Activated CD4-positive, alpha-beta T cell treated with anti-CD3 and anti-CD28 coated beads, Interleukin-2, amount 50 U/mL, for 1 hour (primary cell): ENCODE data around the gene LMTK2.
"Not testable (repeated sequence)": the region's sequence is repeated elsewhere in the genome, so short reads cannot be mapped to it uniquely, and the experiment has no call there.

Experiments
- DNase-seq: peaks from one replicate; pipeline ENCODE4 v3.0.0-alpha.2; 2020

LMTK2 gene

DNA sequence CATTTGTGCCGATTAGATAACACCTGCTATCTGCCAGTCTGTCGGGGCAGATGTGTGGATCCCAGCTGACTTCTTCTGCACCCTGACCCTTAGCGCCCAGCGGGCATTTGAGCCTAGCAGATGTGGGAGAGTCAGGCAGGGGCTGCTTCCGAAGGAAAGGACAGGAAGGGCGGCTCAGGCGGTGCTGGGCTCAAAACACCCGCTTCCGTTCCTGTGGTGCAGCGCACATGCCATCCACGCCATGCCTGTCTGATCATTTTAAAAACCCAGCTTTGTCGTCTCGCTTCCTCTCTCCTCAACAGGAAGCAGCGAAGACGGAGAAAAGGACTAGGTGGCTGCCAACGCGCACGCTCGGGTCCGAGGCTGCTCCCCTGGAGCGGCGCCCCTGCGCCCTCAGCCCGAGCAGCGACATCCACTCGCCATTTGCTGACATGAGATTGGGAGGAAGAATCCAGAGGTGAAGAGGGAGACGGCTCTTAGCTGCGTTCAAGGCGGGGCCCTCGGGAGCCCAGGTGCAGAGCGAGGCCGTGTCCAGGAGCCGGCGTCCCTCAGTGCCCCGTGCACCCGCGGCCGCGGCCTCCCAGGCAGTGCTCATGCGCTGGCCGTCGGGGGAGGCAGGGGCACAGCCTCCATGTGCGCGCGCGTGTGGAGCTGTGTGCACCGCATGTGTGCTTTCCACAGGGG is 98.6 kb downstream of the LMTK2 start:
- no peak for DNase-seq

DNA sequence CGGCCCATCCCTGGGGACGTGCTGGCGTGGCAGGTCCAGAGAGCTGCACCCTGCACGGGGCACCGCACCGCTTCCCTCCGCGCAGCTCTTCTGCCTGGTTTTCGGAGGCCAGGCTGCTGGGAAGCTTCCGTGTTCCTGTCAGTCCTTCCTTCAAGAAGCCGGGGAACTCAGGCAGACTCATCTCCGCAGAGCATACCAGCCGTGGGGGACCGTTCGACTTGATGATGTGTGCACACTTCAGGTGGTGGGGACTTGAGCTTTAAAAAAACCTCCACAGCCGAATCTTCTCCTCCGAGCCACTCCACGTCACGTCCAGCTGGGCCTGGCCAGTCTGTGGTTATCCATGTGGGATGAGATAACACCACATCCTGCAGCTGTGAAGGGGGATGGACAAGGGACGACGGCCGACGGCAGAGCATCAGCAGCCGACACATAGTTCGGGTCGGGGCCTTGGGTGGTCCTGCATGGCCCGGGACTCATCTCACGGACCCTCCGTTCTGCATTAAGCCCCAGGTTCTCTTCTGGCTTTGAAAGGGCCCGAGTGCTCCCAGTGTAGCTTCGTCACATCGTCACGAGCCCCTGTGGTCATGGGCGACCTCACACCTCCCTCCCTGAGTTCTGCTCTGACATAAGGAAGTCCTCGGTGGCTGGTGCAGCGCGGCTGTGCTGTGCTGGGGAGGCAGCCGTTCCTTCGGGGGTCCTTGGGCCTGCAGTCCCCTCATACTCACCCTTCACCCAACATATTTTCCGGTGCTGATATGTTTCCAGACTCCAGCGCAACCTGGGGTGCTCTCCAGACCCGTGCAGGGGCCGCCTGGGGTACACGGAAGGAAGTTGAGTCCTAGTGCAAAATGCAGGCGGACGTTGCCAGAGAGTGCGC is 100.0 kb downstream of the LMTK2 start:
- no peak for DNase-seq

DNA sequence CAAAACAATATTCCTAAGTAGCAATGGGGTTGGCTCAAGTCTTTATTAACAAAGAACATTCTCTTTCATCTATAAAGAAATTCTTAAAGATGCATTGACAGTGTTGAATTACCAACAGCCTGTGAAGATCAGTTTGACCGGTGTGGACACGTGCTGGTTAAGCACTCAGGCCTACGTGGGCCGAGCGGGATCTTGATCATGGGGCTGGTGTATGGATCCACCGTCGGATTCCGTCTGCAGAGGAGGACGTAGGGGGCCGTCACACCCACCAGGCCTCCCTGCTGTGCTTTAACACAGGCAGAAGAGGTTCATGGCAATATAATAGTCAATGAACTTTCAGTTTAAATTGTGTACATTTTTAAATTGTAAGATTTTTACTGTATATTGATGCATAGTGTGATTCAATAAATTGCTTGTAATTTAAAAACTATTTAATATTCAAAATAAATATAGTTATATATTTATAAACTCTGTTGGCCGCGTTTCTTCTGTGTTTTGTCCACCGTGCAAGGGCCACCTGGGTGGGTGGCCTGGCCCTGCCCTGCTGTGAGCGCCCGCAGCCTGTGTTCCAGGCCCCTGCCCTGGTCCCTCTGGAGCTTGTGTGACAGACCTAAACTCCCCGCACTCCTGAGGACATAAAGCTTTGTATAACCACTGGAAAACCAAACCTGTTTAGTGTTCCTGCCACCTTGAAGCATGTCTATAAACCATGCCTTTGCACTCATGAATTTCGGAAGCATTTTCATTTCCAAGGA is 102.7 kb downstream of the LMTK2 start:
- no peak for DNase-seq

DNA sequence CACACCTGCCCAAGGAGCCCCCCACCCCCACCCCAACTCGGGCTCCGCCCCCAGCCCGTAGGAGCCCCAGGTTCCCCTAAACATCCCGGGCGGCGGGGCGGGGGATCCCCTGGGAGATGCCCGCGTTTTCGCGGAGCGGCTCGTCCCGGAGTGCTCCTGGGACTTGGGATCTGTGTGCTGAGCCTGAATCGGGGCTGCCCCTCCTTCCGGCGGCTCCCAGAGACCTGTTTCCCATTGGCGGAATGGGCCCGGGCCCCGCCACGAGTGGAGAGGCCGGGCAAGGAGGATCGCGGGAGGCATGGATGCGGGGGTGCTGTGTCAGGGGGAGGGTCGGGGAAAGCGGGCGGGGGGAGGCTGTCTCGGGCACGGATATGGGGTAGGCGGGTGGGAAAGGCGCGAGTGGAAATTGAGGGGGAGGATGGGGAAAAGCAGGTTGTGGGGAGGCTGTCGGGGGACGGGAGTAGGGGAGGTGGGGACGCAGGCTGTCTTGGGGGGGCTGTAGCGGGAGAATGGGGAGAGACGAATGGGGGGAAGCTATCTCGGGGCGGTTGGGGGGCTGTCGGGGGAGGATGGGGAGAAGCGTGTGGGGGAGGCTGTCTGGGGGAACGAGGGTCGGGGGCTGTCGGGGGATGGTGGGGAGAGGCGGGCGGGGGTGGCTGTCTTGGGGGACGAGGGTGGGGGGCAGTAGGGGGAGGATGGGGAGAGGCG is 104.0 kb downstream of the LMTK2 start:
- no peak for DNase-seq

DNA sequence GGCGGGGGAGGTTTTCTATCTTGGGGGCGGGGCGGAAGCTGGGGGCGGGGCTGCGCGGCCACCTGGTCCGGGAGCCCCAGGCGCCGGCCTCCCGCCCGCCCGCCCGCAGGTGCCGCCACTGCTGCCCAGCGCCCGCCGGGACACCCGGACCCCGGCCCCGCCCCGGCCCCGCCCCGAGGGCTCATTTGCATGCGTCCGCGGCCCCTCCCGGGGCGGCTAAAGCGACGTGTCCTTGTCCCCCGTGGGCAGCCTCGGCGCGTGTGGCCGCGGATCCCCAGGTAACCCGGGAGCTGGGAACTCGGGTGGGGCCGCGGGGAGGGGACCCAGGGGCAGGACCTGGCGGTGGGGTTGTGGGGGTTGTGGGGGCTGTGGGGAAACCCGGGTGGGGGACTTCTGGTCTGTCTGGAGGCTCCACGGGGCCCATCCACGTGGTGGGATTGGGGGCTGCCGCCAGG is 104.6 kb downstream of the LMTK2 start, which contains the start of gene BHLHA15:
BHLHA15 (plus strand) TSS at position 219 of the 455 bp plus-strand sequence. CDS start 871 bp downstream, outside the sequence.
- DNase-seq, result peak; percentile 16

DNA sequence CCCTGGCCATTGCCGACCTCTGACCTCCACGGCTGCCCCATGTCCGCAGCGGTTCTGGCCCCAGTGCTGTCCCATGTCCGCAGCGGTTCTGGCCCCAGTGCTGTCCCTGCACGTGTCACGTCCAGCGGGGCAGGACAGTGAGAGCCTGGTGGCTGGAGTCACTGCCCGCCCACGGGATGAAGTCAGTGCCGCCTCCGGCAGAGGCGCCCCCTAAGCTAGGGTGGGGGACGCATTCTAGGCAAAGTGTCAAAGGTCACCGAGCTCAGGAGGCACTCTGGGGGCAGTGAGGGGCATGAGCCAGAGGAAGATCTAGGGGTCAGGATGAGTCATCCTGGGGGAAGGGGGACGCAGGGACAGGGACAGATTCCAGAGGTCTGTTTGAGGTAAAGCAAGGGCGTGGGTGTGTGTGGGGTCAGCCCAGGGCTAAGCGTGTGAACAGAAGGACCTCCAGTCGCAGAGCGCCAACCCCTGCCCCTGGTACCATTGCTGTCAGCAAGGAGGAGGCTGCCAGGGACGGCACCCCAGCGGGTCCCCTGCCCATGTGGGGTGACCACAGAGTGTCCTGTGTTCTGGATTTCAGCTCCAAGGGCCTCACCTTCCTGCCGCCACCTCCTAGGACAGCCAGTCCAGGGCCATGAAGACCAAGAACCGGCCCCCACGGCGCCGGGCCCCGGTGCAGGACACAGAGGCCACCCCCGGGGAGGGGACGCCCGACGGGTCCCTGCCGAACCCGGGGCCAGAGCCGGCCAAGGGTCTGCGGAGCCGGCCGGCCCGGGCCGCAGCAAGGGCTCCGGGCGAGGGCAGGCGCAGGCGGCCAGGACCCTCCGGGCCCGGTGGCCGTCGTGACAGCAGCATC is 105.2 kb downstream of the LMTK2 start:
- no peak for DNase-seq

DNA sequence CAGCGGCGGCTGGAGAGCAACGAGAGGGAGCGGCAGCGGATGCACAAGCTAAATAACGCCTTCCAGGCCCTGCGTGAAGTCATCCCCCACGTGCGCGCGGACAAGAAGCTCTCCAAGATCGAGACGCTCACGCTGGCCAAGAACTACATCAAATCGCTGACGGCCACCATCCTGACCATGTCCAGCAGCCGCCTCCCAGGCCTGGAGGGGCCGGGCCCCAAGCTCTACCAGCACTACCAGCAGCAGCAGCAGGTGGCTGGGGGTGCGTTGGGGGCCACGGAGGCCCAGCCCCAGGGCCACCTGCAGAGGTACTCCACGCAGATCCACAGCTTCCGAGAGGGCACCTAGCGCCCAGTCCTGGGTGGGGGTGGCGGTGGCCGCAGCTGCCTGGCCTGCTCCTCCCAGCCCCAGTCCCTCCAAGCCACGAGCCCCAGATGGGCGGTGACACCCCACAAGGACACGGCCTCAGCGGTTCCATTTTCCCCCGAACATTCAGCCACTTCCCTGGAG is 105.9 kb downstream of the LMTK2 start:
- no peak for DNase-seq

DNA sequence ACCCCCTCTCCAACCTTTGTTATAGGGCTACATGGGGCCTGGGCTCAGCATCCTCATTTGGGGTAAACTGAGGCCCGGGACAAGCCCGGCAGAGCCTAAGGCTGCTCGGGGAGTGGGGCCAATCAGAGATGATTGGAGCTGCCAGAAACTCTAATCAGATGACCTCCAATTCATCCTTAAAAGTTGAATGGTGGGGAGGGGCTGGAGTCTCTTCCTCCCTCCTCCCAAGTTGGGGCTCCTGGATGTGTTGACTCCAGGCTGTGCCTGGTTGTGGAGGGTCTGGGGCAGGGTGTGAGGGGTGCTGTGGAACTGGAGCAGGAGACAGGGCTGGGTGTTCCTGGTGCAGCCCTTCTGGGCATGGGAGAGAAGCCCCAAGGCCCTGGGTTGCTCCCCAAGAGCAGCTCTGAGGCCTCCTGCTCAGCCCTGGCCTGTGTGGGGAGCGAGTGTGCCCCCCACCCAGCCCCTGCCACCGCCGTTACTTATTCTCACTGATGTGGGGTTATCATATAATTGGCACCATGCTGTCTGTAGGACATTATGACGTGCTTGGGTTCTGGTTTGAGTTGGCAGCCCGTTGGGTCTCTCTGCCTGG is 106.7 kb downstream of the LMTK2 start:
- DNase-seq, result no peak

DNA sequence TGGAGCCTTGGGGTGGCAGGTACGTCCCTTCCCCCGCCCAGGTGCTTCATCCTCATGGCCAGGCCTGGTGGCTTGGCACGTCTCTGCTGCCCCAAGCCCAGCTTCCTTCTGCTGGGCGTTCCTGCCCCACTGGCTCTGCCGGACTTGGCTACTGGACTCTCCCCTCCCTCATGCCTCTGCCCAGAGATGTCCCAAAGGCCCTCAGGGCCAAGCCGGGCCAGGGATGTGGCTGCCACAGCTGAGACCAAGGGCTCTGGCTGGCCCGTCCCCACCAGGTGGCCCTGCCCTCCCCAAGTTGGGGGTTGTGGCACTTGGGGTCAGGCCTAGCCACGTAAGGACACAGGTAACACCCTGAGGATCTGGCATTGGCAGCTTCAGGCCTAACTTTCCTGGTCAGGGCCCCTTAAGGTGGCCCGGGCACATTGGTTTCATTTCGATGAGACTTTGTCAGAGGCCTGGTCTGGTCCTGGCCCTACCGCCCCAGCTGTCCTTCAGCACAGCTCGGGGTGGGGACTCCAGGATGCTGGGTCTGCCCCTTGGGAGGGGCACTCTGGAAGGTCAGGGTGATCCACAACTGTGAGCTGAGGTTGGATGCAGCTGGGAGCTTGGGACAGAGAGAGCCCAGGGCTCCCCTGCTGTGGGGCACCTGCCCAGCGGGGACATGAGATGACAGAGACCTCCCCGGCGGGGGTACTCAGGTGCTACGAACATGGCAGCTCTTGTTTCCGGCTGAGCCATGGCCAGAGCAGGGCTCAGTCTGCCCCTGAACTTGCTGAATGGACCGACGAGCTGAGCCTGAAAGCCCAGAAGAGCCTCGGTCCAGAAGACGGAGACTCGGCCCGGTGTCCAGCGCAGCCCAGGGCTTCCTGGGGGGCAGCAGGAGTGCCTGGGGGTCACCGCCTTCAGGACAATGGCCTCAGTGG is 107.5 kb downstream of the LMTK2 start:
- DNase-seq, result no peak

DNA sequence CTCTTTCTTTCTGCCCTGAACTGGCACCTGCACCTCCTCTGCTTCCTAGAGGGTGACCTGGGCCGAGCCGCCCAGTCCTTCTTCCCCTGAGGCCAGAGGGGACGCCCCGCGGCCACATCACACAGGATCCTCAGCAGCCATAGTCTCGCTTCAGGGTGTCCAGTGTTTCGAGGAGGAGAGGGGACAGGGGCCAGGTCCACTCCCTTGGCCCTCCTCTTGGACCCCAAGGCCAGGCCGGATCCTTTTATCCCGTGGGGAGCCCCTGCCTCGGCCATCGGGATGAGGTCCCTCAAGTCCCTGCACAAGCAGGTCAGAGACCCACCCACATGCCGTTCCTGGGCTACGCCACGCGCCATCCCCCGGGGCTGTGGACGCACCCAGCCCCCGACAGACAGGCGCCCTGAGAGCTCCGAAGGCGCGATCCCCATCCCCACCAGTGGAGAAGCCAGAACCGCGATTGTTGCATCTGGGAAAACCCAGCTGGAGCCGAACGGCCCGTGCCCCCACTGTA is 108.2 kb downstream of the LMTK2 start:
- DNase-seq, result no peak

DNA sequence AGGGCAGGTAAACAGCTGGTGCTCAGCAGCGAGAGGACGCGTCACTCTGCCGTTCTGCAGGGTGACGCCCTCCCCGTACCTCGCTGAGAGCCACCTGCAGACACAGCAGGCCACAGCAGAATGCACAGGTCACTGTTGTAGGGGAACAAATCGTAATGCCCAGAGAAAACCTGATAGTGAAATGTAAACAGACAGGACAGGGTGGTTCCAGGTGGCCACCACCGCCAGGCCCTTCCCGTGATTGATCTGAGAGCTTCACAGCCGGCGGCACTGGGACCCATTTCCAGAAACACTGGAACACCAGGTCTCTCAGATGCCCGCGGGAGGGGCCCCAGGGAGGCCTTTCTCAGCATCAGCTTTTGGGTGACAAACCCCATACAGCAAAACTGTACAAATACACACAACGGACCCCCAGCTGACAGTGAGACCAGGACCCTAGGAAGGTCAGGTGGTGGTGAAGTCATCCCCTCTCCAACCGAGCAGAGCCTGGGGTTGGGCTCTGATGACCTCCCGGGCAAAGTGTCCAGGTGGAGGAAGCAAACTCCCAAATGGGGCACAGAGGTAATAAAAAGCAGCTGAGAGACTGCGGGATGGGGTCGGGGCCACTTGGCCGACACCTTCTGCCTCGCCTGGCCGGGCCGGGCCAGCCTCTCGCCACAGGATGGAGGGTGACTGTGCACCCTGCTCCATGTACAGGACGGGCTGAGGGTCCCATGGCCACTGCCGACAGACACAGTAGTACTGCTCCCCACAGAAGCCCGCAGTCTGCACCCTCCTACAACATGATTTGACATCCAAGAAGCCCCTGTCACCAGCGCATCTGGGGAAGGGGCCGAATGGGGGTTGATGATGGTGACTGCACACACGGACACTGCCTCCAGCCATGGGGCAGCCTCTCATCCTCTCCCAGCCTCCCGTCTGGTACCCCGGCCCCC is 109.2 kb downstream of the LMTK2 start:
- no peak for DNase-seq

DNA sequence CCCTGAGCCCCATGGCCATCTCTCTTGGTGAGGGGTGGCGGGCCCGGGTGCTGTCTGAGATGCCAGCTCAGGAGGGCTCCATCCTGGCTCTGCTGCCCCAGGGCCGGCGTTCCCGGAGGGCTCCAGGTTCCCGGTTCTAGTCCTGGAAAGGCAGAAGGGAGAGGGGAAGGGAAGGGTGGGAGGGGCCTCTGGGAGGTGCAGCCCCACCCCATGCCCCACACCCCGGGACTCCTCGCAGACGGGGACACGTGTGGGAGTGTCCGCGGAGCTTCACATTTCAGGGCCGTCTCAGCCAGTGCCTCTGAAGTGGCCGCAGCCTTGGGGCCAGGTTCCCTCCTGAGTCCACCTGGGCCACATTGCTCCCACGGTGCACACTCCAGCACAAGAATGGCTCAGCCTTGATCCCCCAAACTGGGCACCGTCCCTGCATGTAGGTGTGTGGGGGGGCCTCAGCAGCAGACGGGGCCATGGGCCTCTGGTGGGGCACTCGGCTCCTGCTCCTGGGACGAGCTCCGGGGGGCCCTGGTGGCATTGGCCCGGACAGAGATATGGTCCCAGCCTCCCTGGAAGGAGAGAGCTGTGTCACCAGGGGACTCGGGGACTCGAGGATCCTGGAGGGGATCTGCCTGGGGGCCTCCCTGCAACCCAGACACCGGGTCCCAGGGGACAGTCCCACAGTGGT is 110.4 kb downstream of the LMTK2 start:
- DNase-seq, result no peak

DNA sequence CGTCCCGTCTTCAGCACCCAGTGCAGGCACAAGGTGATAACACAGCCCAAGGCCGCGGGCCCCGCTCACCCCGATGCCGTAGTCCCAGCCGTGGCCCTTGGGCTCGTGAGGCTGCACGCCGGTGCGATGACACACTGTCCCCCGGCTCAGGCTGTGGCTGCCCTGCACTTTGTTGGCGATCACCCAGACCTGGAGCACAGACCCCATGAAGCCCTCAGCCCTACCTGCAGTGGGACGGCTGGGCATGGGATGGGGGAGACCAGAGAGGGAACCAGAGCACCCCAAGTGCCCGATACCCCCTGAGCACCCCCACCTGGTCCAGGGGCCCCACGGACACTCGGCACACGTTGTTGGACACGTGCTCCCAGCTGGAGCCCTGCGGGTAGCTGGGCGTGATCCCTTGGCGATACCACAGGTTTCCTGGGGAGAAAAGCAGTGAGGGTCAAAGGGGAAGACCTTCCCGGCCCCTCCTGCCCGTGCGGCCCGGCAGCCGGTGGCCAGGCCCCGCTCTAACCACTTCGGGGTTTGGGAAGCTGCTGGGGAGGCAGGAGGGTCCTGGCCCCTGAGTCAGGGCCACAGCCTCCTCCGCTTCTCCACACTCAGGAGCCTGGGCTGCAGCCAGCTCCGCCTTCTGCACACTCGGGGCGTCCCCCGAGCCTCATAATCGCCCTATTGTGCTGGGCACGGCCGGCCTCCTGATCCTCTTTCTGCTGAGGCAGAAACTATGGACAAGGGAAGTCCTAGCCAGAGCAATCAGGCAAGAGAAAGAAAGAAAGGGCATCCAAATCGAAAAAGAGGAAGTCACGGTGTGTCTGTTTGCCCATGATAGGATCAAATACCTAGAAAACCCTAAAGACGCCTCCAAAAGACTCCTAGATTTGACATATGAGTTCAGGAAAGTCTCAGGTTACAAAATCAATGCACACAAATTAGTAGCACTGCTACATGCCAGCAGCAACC is 111.2 kb downstream of the LMTK2 start:
- DNase-seq, result no peak

DNA sequence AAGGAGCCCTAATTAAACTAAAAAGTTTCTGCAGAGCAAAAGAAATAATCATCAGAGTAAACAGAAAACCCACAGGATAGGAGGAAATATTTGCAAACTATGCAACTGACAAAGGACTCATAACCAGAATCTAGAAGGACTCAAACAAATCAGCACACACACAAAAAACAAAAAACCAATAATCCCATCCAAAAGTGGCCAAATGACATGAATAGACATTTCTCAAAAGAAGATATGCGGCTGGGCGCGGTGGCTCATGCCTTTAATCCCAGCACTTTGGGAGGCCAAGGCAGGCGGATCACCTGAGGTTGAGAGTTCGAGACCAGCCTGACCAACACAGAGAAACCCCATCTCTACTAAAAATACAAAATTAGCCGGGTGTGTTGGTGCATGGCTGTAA is 112.7 kb downstream of the LMTK2 start:
- not testable (repeated sequence) for DNase-seq

DNA sequence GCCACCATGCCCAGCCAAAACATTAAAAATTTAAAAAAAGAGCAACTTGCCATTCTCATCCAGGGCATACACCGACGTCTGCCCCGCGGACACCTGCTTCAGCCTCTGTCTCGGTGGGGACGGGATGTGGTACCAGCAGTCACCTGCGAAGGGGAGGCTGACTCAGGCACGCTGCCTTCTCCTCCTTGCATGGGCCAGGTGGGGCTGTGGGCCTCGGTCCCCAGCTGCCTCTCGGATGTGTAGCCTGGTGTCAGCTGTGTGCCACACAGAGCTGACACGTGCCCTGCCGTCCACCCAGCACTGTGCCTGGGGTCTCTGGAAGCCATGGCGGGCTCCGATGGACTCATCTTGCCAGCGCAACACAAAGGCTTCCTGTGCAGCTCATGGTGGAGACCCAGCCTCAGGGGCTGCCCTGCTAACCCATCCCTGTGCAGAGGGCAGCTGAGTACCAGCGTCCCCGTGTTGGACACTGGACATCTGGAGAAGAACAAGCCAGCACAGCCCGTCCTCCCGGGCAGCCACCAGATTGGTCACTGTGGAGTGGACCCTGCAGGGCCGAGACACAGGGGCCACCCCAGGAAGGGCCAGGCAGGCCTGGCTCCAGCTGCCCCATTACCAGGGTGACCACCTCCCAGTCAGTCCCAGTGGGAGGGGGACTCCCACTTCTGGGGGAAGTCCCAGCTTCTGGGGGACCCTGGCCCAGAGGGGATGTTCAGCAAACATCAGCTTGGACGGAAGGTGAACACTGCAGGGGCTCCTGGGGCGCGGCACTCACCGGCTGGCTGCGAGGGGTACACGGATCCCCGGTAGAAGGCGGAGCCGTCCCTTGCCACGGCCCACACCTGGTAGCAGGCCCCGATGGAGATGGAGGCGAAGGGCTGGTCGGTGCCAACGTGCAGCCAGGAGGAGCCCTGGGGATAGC is 115.2 kb downstream of the LMTK2 start:
- no peak for DNase-seq
